HUES6 (cell line): ENCODE measurements around the gene IL4I1.

Experiments
- H3K27ac ChIP-seq: 2 replicates; pipeline ENCODE4 v1.7.0; 2013; ENCODE audit warnings: low read depth, mild to moderate bottlenecking, low read length, inconsistent platforms
- H3K27me3 ChIP-seq: 2 replicates; pipeline ENCODE4 v1.6.1; 2013; ENCODE audit warnings: low read length; ENCODE audit not compliant: control insufficient read depth, insufficient read depth
- H3K36me3 ChIP-seq: 2 replicates; pipeline ENCODE4 v1.6.1; 2013; ENCODE audit warnings: low read length; ENCODE audit not compliant: control insufficient read depth, insufficient read depth
- H3K4me1 ChIP-seq: 2 replicates; pipeline ENCODE4 v1.6.1; 2013; ENCODE audit warnings: low read length; ENCODE audit not compliant: control insufficient read depth, insufficient read depth
- H3K4me3 ChIP-seq: 2 replicates; pipeline ENCODE4 v1.5.1; 2013; ENCODE audit warnings: low read depth, low read length
- H3K9ac ChIP-seq: one replicate; pipeline ENCODE4 v1.6.1; 2013; ENCODE audit warnings: mild to moderate bottlenecking, low read length
- H3K9me3 ChIP-seq: 2 replicates; pipeline ENCODE4 v1.6.1; 2013; ENCODE audit warnings: low read depth, low read length; ENCODE audit not compliant: control insufficient read depth, insufficient read depth

Gene IL4I1

DNA sequence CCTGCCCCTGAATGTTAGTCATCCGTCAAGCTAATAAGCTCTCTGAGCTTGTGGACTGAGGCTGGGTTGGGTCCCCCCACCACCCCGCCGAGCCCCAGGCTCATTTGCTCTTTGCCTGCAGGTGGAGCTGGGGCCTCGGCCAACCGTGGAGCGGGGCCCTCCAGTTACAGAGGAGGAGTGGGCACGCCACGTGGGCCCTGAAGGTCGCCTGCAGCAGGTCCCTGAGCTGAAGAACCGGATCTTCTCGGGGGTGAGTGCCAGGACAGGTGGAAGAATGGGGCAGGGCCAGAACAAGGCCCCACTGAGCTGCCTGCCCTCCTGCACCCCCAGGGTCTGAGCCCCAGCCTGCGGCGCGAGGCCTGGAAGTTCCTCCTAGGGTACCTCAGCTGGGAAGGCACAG is 14.0 kb downstream of the IL4I1 start:
- Histone ChIP-seq H3K4me1 (peaks cover 8% of the 10 kb centered on the region; the same call in 1 of the 2 replicates), H3K4me3 (no peak overlapping the region), H3K9ac (no peak overlapping the region), H3K27ac (no peak overlapping the region), H3K27me3 (no peaks in the 10 kb centered on the region), H3K36me3 (peaks cover 76% of the 10 kb centered on the region), H3K9me3 (no peaks in the 10 kb centered on the region)

- Histone ChIP-seq H3K4me1 (peaks cover 8% of the 10 kb centered on the region; the same call in 1 of the 2 replicates), H3K4me3 (no peak overlapping the region), H3K36me3 (peaks cover 73% of the 10 kb centered on the region), H3K27ac (no peak overlapping the region), H3K9me3 (no peaks in the 10 kb centered on the region), H3K9ac (no peak overlapping the region), H3K27me3 (no peaks in the 10 kb centered on the region)
Observed at GRCh38 chr19:49881672-49882394, 14.9 kb downstream of the IL4I1 start.

DNA sequence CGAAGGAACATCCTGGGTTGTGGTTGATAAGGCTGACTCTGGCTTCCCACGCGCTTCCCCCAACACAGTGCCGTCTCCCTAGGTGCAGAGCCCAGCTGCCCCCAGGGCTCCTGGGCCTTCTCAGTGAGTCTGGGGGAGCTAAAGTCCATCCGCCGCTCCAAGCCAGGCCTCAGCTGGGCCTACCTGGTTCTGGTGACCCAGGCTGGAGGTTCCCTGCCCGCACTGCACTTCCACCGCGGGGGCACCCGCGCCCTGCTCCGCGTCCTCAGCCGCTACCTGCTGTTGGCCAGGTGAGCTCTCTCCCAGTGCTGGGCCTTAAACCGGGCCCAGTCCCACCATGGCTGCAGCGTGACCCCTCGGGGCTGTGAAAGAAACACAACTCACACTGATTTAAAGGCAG is 15.5 kb downstream of the IL4I1 start:
- no peaks in the 10 kb centered on the region for H3K9me3 ChIP-seq
- no peaks in the 10 kb centered on the region for H3K27me3 ChIP-seq
- peaks cover 8% of the 10 kb centered on the region; the same call in 1 of the 2 replicates for H3K4me1 ChIP-seq
- no peak overlapping the region for H3K9ac ChIP-seq
- no peak overlapping the region for H3K4me3 ChIP-seq
- no peak overlapping the region for H3K27ac ChIP-seq
- peaks cover 70% of the 10 kb centered on the region for H3K36me3 ChIP-seq

- H3K9ac ChIP-seq, result no peak overlapping the region
- no peaks in the 10 kb centered on the region for H3K27me3 ChIP-seq
- peaks cover 64% of the 10 kb centered on the region for H3K36me3 ChIP-seq
- H3K4me1 ChIP-seq, result peaks cover 11% of the 10 kb centered on the region; the same call in 1 of the 2 replicates
- H3K4me3 ChIP-seq, result no peak overlapping the region
- no peak overlapping the region for H3K27ac ChIP-seq
- H3K9me3 ChIP-seq, result no peaks in the 10 kb centered on the region
Observed at GRCh38 chr19:49880162-49880869, 16.4 kb downstream of the IL4I1 start.

DNA sequence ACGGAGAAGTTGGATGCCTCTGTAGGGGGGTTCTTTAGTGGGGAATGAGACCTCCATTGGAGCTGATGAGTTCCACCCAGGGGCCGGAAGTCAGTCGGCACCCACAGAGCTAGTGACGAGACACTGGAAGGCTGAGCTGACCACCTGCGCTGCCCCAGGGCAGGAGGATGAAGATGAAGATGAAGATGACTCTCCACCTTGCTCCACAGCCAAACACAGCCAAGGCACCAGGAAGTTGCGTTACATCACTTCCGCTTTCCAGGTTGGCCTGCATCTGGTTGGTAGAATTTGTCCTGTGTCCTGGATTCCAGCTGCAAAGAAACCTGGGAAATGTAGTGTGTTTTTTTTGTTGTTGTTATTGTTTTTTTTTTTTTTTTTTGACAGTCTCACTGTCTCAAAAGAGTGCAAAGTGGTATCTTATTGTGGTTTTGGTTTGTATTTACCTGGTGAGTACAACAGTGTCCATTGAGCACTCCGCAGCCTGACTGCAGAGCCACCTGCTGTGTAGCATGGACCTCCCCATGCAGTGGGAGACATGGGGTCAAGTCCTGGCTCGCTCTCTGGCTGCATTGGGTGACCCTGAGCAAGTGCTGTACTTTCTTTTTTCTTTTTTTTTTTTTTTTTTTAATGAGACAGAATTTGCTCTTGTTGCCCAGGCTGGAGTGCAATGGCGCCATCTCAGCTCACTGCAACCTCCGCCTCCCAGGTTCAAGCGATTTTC is 17.3 kb downstream of the IL4I1 start:
- Histone ChIP-seq H3K4me1 (peaks cover 12% of the 10 kb centered on the region; the same call in 1 of the 2 replicates), H3K9ac (no peak overlapping the region), H3K4me3 (peak overlapping the region; percentile 76), H3K9me3 (no peaks in the 10 kb centered on the region), H3K27ac (no peak overlapping the region), H3K36me3 (peaks cover 56% of the 10 kb centered on the region), H3K27me3 (no peaks in the 10 kb centered on the region)

GRCh38 chr19:49878744-49879070 is 18.0 kb downstream of the IL4I1 start:
- peak overlapping the region; percentile 1; the same call in 1 of the 2 replicates for H3K27ac ChIP-seq
- H3K27me3 ChIP-seq, result no peaks in the 10 kb centered on the region
- H3K4me1 ChIP-seq, result peaks cover 12% of the 10 kb centered on the region; the same call in 1 of the 2 replicates
- H3K9ac ChIP-seq, result peak overlapping the region; percentile 75
- peak overlapping the region; percentile 76 for H3K4me3 ChIP-seq
- no peaks in the 10 kb centered on the region for H3K9me3 ChIP-seq
- H3K36me3 ChIP-seq, result peaks cover 49% of the 10 kb centered on the region

GRCh38 chr19:49877879-49878743 is 18.6 kb downstream of the IL4I1 start:
- Histone ChIP-seq H3K9me3 (no peaks in the 10 kb centered on the region), H3K36me3 (peaks cover 43% of the 10 kb centered on the region), H3K9ac (peak overlapping the region; percentile 91), H3K27ac (peak overlapping the region; percentile 89), H3K4me3 (peak overlapping the region; percentile 76), H3K27me3 (no peaks in the 10 kb centered on the region), H3K4me1 (peaks cover 12% of the 10 kb centered on the region; the same call in 1 of the 2 replicates)

DNA sequence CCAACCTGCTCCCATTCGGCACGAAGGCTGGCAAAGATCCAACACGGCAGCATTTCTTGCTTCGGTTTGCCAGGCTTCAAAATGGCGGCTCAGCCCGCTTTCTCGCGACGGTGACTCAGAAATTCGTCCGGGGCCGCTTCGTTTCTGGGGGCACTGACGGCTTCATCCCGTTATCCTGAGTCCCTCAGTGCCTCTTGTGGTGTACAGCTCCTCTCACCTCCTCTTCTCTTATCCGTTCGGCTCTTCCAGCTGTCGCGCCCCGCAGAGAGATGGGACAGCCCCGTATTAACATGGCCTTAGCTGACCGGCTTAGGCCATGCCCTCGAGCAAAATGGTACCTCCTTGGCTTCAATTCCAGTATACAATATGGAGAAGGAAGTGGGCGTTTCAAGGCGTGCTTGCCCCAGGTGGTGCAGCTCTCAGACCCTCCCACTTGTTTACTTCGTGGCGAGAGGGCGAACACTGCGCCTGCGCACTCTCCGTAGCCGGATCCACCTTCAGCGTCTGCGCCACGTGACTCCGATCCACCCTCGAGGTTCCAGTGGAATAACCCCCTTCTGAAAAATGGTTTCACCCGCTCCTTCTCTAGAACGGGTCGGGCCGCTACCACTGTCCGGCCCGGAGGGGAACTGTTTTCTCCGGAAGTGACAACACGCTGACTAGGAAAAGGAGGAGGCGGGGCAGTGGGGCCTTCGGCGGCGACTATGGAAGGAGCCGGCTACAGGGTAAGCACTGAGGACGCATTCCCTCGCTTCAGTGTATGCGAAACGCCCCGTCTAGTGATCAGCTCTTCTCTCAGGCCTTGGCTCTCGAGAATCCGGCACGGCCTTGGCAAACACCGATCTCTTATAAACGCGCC is 19.4 kb downstream of the IL4I1 start, which contains the start of the genes AKT1S1 and TBC1D17:
AKT1S1 (minus strand) TSS at position 336 of the 859 bp plus-strand sequence. CDS start 4,060 bp downstream, outside the sequence.
TBC1D17 (plus strand) TSS at position 683 of the 859 bp plus-strand sequence; CDS start at position 705, 22 bp downstream.
- H3K36me3 ChIP-seq, result peaks cover 34% of the 10 kb centered on the region
- no peaks in the 10 kb centered on the region for H3K27me3 ChIP-seq
- H3K9me3 ChIP-seq, result no peaks in the 10 kb centered on the region
- peaks cover 12% of the 10 kb centered on the region; the same call in 1 of the 2 replicates for H3K4me1 ChIP-seq
- peak within 1 kb of the TSS; percentile 89 for H3K27ac ChIP-seq
- peak within 1 kb of the TSS; percentile 76 for H3K4me3 ChIP-seq
- peak within 1 kb of the TSS; percentile 91 for H3K9ac ChIP-seq

GRCh38 chr19:49876422-49877019 is 20.2 kb downstream of the IL4I1 start:
- H3K4me3 ChIP-seq, result peak overlapping the region; percentile 76
- H3K27me3 ChIP-seq, result no peaks in the 10 kb centered on the region
- peaks cover 12% of the 10 kb centered on the region; the same call in 1 of the 2 replicates for H3K4me1 ChIP-seq
- H3K27ac ChIP-seq, result peak overlapping the region; percentile 89
- H3K36me3 ChIP-seq, result peaks cover 27% of the 10 kb centered on the region
- peak overlapping the region; percentile 91 for H3K9ac ChIP-seq
- no peaks in the 10 kb centered on the region for H3K9me3 ChIP-seq
